HG03520 (cell line): ENCODE measurements around the gene MGST2.
"Not testable (repeated sequence)": the region's sequence is repeated elsewhere in the genome, so short reads cannot be mapped to it uniquely, and the experiment has no call there.

Experiments used
- ATAC-seq: cut with Tn5 transposase; IDR thresholded peaks from one replicate; pipeline ENCODE4 v1.9.1; 2021; ENCODE audit warnings: mild to moderate bottlenecking, moderate library complexity; ENCODE audit not compliant: unreplicated experiment

The MGST2 gene

DNA sequence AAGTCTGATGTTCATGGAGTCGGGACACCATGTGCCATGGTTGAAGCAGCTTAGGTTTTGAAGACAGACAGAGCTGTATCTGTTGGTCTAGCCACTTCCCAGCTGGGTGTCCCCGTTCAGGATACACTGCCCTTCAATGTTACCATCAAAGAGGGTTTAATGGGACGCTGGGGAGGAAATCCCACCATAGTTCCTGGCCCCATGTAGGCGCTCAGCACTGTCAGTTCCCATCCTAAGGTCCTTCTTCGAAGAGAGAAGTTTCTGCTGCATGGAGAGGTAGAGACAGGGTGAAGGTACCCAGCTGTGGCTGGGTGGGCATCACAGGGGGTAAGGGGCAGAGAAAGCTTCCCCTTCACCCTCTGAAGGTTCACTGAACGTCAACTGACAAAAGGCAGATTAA is 3.7 kb downstream of the MGST2 start:
- ATAC-seq = no peak

GRCh38 chr4:139669890-139670289 is 4.3 kb downstream of the MGST2 start:
- no peak for ATAC-seq

DNA sequence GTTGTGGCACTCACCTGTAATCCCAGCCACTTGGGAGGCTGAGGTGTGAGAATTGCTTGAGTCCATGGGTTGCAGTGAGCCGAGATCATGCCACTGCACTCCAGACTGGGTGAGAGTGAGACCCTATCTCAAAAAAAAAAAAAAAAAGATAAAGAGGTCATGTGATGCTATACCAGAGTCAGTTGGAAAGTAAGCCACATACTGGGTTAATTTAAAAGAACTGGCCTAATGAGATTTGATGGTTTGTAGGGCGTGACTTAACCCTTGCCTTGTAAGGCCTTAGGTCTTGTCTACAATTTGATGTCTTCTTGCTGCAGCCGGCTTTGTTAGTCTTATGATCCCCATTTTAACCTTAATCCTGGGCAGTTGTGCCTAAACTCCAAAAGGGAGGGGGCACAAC is 5.2 kb downstream of the MGST2 start:
- ATAC-seq = no peak

GRCh38 chr4:139672215-139672614 is 6.6 kb downstream of the MGST2 start:
- no peak for ATAC-seq

DNA sequence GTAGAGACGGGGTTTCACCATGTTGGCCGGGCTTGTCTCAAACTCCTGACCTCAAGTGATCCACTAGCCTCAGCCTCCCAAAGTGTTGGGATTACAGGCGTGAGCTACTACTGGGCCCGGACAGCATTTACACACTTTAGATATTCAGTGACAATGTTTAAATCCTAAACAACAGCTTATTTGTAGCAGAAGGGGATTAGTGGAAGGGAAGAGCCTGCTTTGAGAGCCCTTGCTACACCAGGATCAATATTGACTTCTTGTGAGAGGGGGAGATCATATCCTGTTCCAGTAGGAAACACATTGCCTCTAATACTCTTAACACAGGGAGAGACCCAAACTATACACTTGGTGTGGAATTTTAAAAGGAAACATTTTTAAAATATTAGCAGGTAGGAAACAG is 7.1 kb downstream of the MGST2 start:
- ATAC-seq = no peak

GRCh38 chr4:139674875-139675550 is 9.4 kb downstream of the MGST2 start:
- ATAC-seq = no peak

DNA sequence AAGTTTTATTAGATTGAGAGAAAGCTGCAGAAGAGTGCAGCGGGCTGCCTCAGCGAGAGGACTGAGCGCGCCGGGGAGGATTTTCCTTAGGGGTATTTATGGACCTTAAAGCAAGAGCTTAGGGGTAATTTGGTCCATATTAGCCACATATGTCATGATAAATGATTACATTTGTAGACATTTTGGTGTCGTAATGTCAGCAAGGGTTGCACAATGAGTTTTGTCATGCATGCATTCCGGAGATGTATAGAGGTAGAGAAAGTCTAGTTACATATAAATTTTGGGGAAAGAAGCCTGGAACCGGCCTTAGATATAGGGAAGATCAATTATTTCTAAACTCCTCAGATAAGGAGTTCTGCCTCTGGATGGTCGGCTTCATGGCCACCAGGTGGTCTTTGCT is 10.0 kb downstream of the MGST2 start:
- no peak for ATAC-seq

DNA sequence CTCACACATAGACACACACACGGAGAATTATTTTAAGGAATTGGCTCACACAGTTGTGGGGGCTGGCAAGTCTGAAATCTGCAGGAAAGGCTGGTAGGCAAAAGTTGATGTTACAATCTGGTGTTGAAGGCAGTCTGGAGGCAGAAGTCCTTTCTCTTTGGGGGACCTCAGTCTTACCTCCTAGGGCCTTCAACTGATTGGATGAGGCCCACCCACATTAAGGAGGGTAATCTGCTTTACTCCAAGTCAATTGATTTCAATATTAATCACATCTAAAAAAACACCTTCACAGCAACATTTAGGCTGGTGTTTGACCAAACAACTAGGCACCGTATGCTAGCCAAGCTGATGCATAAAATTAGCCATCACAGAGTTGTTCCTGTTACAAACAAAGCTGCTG is 10.7 kb downstream of the MGST2 start:
- ATAC-seq = no peak

GRCh38 chr4:139676913-139677585 is 11.4 kb downstream of the MGST2 start:
- ATAC-seq = no peak

- ATAC-seq = no peak
These were observed 16.7 kb downstream of the MGST2 start for GRCh38 chr4:139682309-139682708.

DNA sequence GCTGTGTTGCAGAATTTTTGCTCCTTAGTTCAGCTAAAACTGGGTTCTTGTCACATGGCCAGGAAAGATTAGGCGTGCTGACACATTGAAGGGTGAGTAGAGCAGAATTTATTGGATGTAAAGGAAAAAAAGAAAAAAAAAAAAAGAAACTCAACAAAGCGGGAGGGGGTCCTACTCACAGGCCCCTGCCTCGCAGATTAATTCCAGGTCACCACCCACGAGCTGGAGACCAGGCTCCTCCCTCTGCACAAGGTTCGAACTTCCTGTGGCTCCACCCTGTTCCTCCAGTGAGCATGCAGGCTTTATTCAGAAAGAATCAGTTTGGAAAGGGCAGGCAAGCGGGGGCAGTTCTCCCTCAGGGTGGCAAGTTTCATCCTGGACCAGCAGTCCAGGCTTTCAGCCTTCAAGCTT is 17.1 kb downstream of the MGST2 start:
- no peak for ATAC-seq

GRCh38 chr4:139684351-139684750 is 18.7 kb downstream of the MGST2 start:
- no peak for ATAC-seq

DNA sequence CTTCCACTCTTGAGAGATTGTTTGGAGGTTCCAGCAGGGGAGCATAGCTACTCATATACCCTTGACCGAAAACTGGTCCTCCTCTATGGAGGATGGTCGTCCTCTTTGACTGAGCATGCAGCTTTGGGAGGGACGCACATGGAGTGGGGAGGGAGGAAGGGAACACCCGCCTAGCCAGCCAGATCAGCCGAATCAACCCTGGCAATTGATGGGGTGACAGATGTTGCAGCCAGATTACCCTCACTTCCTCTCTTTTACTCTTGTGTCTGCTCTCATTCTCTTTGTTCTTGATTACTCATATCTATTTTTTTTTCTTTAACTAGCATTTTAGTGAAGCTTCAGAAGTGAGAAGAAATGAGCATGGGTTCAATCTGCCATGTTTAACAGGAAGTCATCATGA is 19.6 kb downstream of the MGST2 start:
- no peak for ATAC-seq

DNA sequence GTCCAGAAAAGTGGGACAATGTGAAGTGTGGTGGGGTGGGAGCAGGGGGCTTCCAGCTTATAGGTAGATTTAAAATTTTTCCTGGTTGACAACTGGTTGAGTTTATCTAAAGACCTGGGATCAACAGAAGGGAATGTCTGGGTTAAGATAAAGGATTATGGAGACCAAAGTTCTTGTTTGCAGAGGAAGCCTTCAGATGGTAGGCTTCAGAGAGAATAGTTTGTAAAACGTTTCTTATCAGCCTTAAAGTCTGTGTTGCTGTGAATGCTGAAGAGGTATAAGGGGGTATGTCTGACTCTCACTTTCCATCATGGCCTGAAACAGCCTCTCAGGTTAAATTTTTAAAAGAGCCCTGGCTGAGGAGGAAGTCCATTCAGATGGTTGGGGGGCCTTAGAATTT is 20.5 kb downstream of the MGST2 start:
- ATAC-seq = no peak

DNA sequence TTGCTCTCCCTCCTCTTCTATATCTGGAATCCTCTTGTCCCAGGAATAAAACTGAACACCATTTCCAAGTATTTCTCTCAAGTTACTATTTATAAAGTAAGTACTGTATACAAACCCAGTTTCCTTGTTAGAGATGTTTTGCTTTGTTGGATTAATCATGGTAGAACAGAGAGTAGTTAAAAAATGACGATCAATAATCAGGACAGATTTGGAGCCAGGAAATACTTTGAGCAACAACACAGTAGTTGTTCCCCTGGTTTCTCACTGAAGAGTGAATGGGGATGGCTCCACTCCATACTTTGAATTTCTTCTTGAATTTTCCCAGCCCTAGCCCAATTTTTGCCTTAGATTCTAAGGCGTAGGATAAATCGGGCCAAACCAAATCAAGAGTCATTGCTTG is 21.4 kb downstream of the MGST2 start:
- ATAC-seq = no peak

DNA sequence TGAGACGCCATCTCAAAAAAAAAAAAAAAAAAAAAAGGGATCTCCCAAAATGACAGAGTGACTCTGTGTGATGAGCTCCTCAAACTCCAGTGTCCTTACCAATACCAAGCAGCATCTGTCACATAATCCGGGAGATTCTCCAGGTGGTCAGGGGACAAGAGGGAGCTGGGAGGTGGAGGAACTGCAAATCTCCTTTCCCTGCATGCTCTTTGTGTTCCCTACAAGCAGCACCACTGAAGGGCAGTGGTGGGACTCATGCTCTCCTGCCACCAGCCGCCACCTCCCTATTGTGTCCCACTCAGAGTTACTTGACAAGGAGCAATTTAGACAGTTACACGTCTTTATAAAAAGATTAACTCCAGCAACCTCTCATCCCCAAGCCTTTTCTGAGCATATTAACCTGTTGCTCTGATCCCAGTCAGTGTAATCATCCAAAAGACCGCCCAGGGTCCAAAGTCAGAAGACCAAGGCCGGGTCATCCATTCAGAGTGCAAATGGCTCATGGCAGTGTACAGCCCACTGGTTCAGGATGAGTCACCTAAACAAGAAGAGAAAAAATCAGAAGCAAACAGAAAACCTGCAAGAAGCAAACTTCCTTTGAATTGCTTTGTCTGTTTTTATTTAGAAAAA is 23.6 kb downstream of the MGST2 start:
- no peak for ATAC-seq

DNA sequence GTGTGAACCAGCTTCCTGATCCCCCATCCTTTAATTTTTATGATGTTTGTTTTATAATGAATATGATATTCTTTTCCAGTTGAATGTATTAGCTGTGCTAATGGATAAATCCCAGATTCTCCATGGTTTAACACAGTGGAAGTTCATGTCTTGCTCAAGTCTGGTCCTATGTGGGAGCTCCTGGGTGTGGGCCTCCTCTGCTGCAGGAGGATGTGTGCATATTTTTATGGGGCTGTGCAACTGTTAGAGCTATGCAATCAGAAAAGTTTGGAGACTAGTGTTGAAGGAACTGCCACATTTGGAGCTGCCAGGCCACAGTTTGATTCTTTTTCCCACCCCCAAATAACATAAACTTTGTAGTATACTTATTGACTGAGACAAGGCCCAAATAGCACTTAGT is 24.8 kb downstream of the MGST2 start:
- no peak for ATAC-seq

- no peak for ATAC-seq
These were observed 26.8 kb downstream of the MGST2 start for GRCh38 chr4:139692309-139693012.

GRCh38 chr4:139694522-139695107 is 29.0 kb downstream of the MGST2 start:
- no peak for ATAC-seq

- ATAC-seq = no peak
These were observed 30.9 kb downstream of the MGST2 start for GRCh38 chr4:139696491-139696890.

- ATAC-seq = not testable (repeated sequence)
These were observed 32.7 kb downstream of the MGST2 start for GRCh38 chr4:139698167-139698925.
